Smooth muscle cell (in vitro differentiated cells): ENCODE data around the gene PTBP1. TPM values are rescaled to one million over a fixed set of nuclear protein-coding genes. Genes with fewer than 3 reads are reported as not detected.

Experiments
- DNase-seq: peaks from one replicate; lab custom pipeline; 2025; ENCODE audit not compliant: unreplicated experiment; lab: John Stamatoyannopoulos, UW
- H2AFZ ChIP-seq: fragments of 200-600 bp; sonication (generic); 2 replicates; pipeline ENCODE4 v1.6.0; 2016; ENCODE audit warnings: antibody characterized with exemption, low read depth, mild to moderate bottlenecking
- H3F3A ChIP-seq: fragments of 200-600 bp; sonication (generic); 2 replicates; pipeline ENCODE4 v1.6.0; 2017; ENCODE audit warnings: antibody characterized with exemption, low read depth
- H3K27ac ChIP-seq: fragments of 200-600 bp; sonication (generic); 2 replicates; pipeline ENCODE4 v1.5.1; 2016; ENCODE audit warnings: low read depth, mild to moderate bottlenecking
- H3K27me3 ChIP-seq: fragments of 200-600 bp; sonication (generic); 2 replicates; pipeline ENCODE4 v1.6.1; 2016; ENCODE audit warnings: low read depth, mild to moderate bottlenecking
- H3K36me3 ChIP-seq: fragments of 200-600 bp; sonication (generic); 2 replicates; pipeline ENCODE4 v1.5.1; 2016; ENCODE audit warnings: low read depth
- H3K4me1 ChIP-seq: fragments of 200-600 bp; sonication (generic); 2 replicates; pipeline ENCODE4 v1.5.1; 2016; ENCODE audit warnings: low read depth
- H3K4me2 ChIP-seq: fragments of 200-600 bp; sonication (generic); 2 replicates; pipeline ENCODE4 v1.6.0; 2016; ENCODE audit warnings: mild to moderate bottlenecking
- H3K4me3 ChIP-seq: fragments of 200-600 bp; sonication (generic); 2 replicates; pipeline ENCODE4 v1.5.1; 2016; ENCODE audit warnings: mild to moderate bottlenecking
- H3K79me2 ChIP-seq: fragments of 200-600 bp; sonication (generic); 2 replicates; pipeline ENCODE4 v1.6.0; 2016; ENCODE audit warnings: low read depth, mild to moderate bottlenecking
- H3K9ac ChIP-seq: fragments of 200-600 bp; sonication (generic); 2 replicates; pipeline ENCODE4 v1.6.0; 2016; ENCODE audit warnings: low read depth
- H3K9me3 ChIP-seq: fragments of 200-600 bp; sonication (generic); replicated peaks from 2 replicates; pipeline ENCODE4 v1.5.1; 2016; ENCODE audit warnings: low read depth
- H4K20me1 ChIP-seq: fragments of 200-600 bp; sonication (generic); 2 replicates; pipeline ENCODE4 v1.6.0; 2016; ENCODE audit warnings: low read depth
- WGBS: methylation state at CpG from one replicate; pipeline ENCODE4 v1.1.7; 2016; ENCODE audit warnings: low lambda C conversion rate; 5-methylcytosine and 5-hydroxymethylcytosine counted together
- polyA plus RNA-seq: library from polyadenylated mRNA; unstranded; fragments of >200 nt; fragmentation: Nextera tagmentation; extraction: Ambion mirVana; gene quantifications from 2 replicates; pipeline ENCODE4 v1.2.1, GENCODE V29; 2016
- total RNA-seq: library from RNA; depleted of rRNA; stranded (reverse); fragments of >200 nt; gene quantifications from 2 replicates; pipeline ENCODE4 v1.2.3, GENCODE V29; 2014
- TF ChIP-seq, protein P1 (sequence below): fragments of 200-600 bp; sonication (generic); IDR thresholded peaks from 2 replicates; pipeline ENCODE4 v1.5.1; 2017; ENCODE audit warnings: borderline replicate concordance, mild to moderate bottlenecking, antibody characterized with exemption; ENCODE audit not compliant: insufficient read depth, poor library complexity, severe bottlenecking

The PTBP1 gene
- total and polyA plus RNA-seq, 2 experiments from 2014 or later = 167 to 226 TPM

DNA sequence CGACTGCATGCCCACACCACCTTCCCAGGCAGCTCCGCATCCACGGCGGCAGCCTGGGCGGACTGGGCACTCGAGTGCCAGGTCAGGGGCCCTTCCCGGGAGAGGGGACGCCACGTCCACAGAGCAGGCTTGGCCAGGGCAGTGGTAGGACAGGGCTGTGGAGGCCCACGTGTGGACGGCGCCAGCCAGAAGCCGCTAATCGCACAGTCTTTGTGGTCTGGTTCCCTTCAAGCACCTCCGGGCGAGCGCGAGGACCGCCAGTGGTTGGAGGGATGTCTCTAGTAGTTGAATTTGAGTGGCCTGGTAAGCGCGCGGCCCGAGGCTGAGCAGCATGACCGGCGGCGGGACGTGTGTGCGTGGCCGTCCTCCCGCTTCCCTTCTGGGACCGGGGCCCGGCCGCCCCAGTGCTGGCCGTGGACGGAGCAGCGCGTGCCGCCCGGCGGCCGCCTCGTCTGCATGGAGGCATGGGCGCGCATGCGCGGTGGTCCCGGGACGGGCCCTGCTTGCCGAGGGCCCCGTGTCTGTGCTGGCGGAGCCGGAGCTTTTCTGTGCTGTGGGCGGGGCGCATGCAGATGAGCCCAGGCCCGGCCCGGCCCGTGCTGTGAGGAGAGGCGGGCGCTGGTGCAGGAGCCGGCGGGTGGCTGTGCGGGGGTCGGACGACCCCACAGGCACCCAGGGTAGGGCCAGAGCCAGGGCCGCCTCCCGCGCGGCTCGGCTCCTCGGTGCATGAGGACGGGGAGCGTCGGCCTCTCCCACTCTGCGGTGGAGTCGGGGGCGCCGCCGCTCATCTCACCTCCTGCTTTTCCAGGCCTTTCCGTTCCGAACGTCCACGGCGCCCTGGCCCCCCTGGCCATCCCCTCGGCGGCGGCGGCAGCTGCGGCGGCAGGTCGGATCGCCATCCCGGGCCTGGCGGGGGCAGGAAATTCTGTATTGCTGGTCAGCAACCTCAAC lies 8.6 kb downstream of the PTBP1 start:
- DNase-seq = no peak
- Histone ChIP-seq H4K20me1 (peaks cover 100% of the 10 kb centered on the region), H3K9ac (no peak overlapping the region), H3K4me2 (no peak overlapping the region), H3K4me1 (peaks cover 13% of the 10 kb centered on the region), H2AFZ (no peak overlapping the region), H3K4me3 (no peak overlapping the region), H3K36me3 (peaks cover 20% of the 10 kb centered on the region), H3K79me2 (peaks cover 93% of the 10 kb centered on the region), H3K27me3 (no peaks in the 10 kb centered on the region), H3K9me3 (no peaks in the 10 kb centered on the region), H3K27ac (no peak overlapping the region), H3F3A (peaks cover 28% of the 10 kb centered on the region)
- WGBS = 96% methylated on average over 84 of the region's 93 CpGs
- TF ChIP-seq, protein P1, sequence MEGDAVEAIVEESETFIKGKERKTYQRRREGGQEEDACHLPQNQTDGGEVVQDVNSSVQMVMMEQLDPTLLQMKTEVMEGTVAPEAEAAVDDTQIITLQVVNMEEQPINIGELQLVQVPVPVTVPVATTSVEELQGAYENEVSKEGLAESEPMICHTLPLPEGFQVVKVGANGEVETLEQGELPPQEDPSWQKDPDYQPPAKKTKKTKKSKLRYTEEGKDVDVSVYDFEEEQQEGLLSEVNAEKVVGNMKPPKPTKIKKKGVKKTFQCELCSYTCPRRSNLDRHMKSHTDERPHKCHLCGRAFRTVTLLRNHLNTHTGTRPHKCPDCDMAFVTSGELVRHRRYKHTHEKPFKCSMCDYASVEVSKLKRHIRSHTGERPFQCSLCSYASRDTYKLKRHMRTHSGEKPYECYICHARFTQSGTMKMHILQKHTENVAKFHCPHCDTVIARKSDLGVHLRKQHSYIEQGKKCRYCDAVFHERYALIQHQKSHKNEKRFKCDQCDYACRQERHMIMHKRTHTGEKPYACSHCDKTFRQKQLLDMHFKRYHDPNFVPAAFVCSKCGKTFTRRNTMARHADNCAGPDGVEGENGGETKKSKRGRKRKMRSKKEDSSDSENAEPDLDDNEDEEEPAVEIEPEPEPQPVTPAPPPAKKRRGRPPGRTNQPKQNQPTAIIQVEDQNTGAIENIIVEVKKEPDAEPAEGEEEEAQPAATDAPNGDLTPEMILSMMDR = no peak

DNA sequence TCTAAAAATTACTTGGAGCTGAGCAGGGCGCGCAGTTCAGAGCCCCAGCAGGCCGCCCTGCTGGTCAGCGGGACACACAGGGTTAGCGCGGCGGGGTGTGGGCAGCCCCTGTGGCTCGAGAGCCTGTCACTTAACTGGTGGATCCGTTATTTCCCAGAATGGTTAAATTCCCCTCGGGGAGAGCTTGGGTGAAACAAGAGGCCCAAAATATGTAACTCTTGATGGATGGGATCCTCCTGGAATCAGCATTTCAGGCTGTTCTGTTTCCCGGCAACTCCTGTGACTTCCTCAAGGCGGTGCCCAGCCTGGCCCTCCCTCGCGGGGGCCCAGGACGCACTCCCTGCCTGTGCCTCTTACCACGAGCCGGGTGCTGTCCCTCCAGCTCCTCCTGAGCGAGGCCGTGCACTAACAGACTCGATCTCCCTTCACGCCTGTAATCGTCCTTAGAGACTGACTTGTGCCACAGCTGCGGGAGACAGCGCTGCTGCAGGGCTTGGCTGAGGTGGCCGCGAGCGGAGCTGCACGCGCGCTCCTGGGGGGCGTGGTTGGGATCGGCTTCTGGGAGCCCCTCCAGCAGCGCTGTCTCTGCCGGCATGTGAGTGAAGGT lies 9.7 kb downstream of the PTBP1 start:
- WGBS = 96% methylated on average over 34 of the region's 34 CpGs

DNA sequence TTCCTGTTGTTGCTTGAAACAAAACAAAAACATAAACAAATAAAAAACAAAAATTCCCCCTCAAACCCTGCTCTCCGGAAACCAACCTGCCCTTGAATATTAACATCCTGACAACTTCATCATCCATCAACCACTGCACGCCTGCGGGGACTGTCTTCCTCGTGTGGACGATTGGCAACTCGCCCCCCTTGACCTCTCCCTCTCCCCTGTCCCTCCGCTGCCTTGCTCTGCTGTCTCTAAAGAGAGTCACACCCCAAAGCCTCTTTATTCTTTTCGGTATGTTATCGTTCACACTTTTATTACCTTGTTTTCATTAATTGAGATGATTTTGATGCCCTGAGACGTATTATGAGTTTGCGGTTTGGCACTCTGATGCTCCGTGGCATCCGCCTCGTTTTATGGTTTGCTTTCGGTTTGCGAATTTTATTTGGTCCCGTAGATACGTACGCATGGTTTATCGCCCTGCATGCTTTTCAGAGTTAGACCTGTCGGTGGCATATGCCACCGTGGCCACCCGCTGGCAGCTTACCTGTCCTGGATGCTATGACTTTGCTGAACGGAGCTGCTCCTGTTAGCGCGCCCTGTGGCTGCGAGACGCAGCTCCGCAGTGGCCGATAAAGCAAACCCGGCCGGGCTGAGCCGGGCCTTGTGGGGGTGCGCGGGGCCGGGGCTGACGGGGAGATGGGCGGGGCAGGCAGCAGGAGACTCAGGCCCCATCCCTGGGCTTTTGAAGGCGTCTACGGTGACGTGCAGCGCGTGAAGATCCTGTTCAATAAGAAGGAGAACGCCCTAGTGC lies 10.6 kb downstream of the PTBP1 start:
- H3K4me1 ChIP-seq = no peaks in the 10 kb centered on the region
- no peak overlapping the region for H3K9ac ChIP-seq
- no peak for DNase-seq
- no peak overlapping the region for H3K4me2 ChIP-seq
- TF ChIP-seq, protein P1 = no peak
- no peak overlapping the region for H3K4me3 ChIP-seq
- H4K20me1 ChIP-seq = peaks cover 94% of the 10 kb centered on the region
- WGBS = 95% methylated on average over 40 of the region's 44 CpGs
- peaks cover 73% of the 10 kb centered on the region for H3K79me2 ChIP-seq
- H3K36me3 ChIP-seq = peaks cover 20% of the 10 kb centered on the region
- no peak overlapping the region for H2AFZ ChIP-seq
- no peaks in the 10 kb centered on the region for H3K27me3 ChIP-seq
- no peaks in the 10 kb centered on the region for H3K9me3 ChIP-seq
- H3K27ac ChIP-seq = no peak overlapping the region
- peaks cover 31% of the 10 kb centered on the region for H3F3A ChIP-seq

More for the DNA sequence above, 9.7 kb downstream of the PTBP1 start:
- Histone ChIP-seq H3K27ac (no peak overlapping the region), H3K27me3 (no peaks in the 10 kb centered on the region), H3K4me3 (no peak overlapping the region), H3K36me3 (peaks cover 20% of the 10 kb centered on the region), H2AFZ (no peak overlapping the region), H3K4me1 (peaks cover 2% of the 10 kb centered on the region), H3K9ac (no peak overlapping the region), H3K9me3 (no peaks in the 10 kb centered on the region), H3K79me2 (peaks cover 82% of the 10 kb centered on the region), H3F3A (peaks cover 31% of the 10 kb centered on the region), H3K4me2 (no peak overlapping the region), H4K20me1 (peaks cover 100% of the 10 kb centered on the region)
- no peak for DNase-seq
- TF ChIP-seq, protein P1 = no peak
